Aortic smooth muscle cell (primary cell): Measurements from ENCODE around the gene HERC6. TPM values are rescaled to one million over a fixed set of nuclear protein-coding genes. Genes with fewer than 3 reads are reported as not detected.

ENCODE experiments used
- total RNA-seq: library from RNA; depleted of rRNA; stranded (reverse); fragments of >200 nt; gene quantifications from 2 replicates; pipeline ENCODE4 v1.2.3, GENCODE V29; 2014

HERC6 gene
- 6.3 and 7.5 TPM in 2 replicates for total RNA-seq

DNA sequence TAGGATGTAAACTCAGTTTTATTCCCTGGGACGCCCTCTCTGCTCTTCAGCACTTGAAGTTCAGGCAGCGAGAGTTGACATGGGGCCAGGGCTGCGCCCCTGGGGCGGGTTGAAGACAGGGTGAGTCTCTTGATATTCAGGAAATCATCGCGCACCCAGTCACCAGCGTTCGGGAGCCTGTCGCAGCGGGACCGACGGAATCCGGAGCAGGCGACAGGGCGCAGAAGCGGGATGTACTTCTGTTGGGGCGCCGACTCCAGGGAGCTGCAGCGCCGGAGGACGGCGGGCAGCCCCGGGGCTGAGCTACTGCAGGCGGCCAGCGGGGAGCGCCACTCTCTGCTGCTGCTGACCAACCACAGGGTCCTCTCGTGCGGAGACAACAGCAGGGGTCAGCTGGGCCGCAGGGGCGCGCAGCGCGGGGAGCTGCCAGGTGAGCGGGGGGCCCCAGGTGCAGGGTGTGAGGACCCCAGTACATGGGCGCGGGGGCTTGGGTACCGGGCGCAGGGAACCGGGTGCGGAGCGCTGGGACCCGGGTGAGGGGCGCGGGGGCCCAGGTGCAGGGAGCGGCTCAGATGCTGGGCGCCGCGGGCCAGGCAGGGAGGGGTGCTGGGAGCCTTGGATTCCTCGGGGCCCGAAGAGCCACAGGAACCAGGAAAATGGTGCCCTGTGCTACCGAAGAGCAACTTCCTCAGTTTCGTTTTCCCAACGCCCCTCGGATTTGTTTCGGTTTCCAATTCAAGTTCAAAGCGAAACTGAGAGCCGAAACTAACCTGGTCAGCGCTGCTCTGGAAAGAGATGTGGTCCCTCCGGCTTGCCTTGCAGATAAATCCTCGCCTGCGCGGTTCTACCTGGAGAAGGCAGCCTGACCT lies at the start of gene HERC6:
HERC6 (plus strand) TSS at position 162 of the 869 bp plus-strand sequence; CDS start at position 232, 70 bp downstream.

DNA sequence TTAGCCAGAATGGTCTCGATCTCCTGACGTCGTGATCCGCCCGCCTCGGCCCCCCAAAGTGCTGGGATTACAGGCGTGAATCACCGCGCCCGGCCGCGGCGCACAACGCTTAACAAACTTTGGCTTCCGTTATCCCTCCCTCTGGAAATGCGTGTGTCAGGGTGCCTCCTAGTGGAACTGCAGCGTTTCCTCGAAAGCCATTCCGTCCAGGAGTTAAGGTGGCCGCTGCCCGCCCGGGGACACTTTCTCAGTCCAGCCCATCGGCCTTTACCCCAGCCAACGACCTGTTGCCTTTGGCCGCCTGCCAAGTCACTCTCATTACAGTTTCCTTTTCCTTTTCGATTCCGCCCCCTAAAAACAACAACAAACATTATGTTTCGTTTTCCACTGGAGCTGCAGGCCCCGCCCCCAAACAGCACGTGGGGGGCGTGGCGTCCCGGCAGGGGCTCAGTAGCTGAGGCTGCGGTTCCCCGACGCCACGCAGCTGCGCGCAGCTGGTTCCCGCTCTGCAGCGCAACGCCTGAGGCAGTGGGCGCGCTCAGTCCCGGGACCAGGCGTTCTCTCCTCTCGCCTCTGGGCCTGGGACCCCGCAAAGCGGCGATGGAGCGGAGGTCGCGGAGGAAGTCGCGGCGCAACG lies 78.1 kb downstream of the HERC6 start, which contains the start of gene HERC5:
HERC5 (plus strand) TSS at position 450 of the 637 bp plus-strand sequence; CDS start at position 601, 151 bp downstream.

Other genes starting within 250 kb of the HERC6 start
- 1.7 and 1.8 TPM in 2 replicates for gene ABCG2, start 220.2 kb upstream of the HERC6 start, total RNA-seq
- 18.7 and 19.4 TPM in 2 replicates for gene PPM1K, start 94.3 kb upstream of the HERC6 start, total RNA-seq
- 1.6 and 2.5 TPM in 2 replicates for gene HERC5, start 78.3 kb downstream of the HERC6 start, total RNA-seq
- 75.4 and 81.0 TPM in 2 replicates for gene PYURF, start 144.9 kb downstream of the HERC6 start, total RNA-seq
- gene HERC3, start 213.6 kb downstream of the HERC6 start, total RNA-seq = 13.3 and 14.0 TPM in 2 replicates